Activated CD4-positive, alpha-beta memory T cell treated with anti-CD3 and anti-CD28 coated beads for 36 hours (primary cell): Measurements from ENCODE around the gene SLC10A7. TPM values are rescaled to one million over a fixed set of nuclear protein-coding genes. Genes with fewer than 3 reads are reported as not detected.

Experiments used
- CTCF ChIA-PET: fragments of 350-600 bp; sonication (Branson Sonifier 250); formaldehyde crosslinking; loops from one replicate; lab custom pipeline; 2021; ENCODE audit warnings: antibody characterized with exemption, inconsistent platforms; lab: Charles Lee
- POLR2A ChIA-PET: fragments of 350-600 bp; sonication (Branson Sonifier 250); formaldehyde crosslinking; loops from one replicate; lab custom pipeline; 2021; ENCODE audit warnings: antibody characterized with exemption; lab: Charles Lee
- DNase-seq: peaks from one replicate; pipeline ENCODE4 v3.0.0-alpha.2; 2020
- H3K27ac Mint-ChIP-seq: one replicate; pipeline ENCODE4 v1.8.0; 2021; ENCODE audit warnings: mixed read lengths
- H3K27me3 Mint-ChIP-seq: one replicate; pipeline ENCODE4 v1.8.0; 2021; ENCODE audit warnings: mixed read lengths
- H3K36me3 Mint-ChIP-seq: one replicate; pipeline ENCODE4 v1.8.0; 2021; ENCODE audit warnings: mixed read lengths
- H3K4me1 Mint-ChIP-seq: one replicate; pipeline ENCODE4 v1.8.0; 2021; ENCODE audit warnings: low read depth, mixed read lengths
- H3K4me3 Mint-ChIP-seq: one replicate; pipeline ENCODE4 v1.8.0; 2021; ENCODE audit warnings: mild to moderate bottlenecking, mixed read lengths
- H3K9me3 Mint-ChIP-seq: one replicate; pipeline ENCODE4 v1.8.0; 2021; ENCODE audit warnings: mixed read lengths
- intact Hi-C: fragments of 100-400 bp; cut with micrococcal nuclease; formaldehyde crosslinking; loops from one replicate; pipeline ENCODE4 v1.15.1; 2023
- total RNA-seq, 2 experiments: library from RNA; stranded (reverse); gene quantifications; one replicate each; pipeline ENCODE4 v1.2.3, GENCODE V29; 2021

SLC10A7 gene
- total RNA-seq, 2 experiments from 2014 or later: 10.9 to 14.7 TPM

- POLR2A ChIA-PET: no interaction called here
- Mint-ChIP-seq H3K4me3 (no peak overlapping the region), H3K27ac (no peak overlapping the region), H3K27me3 (no peaks in the 10 kb centered on the region), H3K9me3 (no peaks in the 10 kb centered on the region), H3K36me3 (no peaks in the 10 kb centered on the region), H3K4me1 (peaks cover 19% of the 10 kb centered on the region)
- intact Hi-C loops: loop anchor here (1.0 to 10.0 kb wide), 10 partner anchors 26 to 1036 kb away; partner anchors contain the start of genes LSM6, SMAD1 and ZNF827
- peak; percentile 53 for DNase-seq
- CTCF ChIA-PET: no interaction called here
These were observed 722 bp downstream of the SLC10A7 start for GRCh38 chr4:146520896-146521540.

- intact Hi-C loops: no loop called here
- Mint-ChIP-seq H3K4me3 (no peak overlapping the region), H3K9me3 (no peaks in the 10 kb centered on the region), H3K27me3 (no peaks in the 10 kb centered on the region), H3K36me3 (peaks cover 6% of the 10 kb centered on the region), H3K4me1 (peaks cover 11% of the 10 kb centered on the region), H3K27ac (no peak overlapping the region)
- no peak for DNase-seq
- CTCF ChIA-PET: no interaction called here
- POLR2A ChIA-PET: no interaction called here
These were observed 6.9 kb downstream of the SLC10A7 start for GRCh38 chr4:146514651-146515357.

GRCh38 chr4:146513548-146513947 is 8.2 kb downstream of the SLC10A7 start:
- Mint-ChIP-seq H3K4me3 (no peak overlapping the region), H3K27me3 (no peaks in the 10 kb centered on the region), H3K36me3 (peaks cover 12% of the 10 kb centered on the region), H3K27ac (no peak overlapping the region), H3K9me3 (no peaks in the 10 kb centered on the region), H3K4me1 (peaks cover 8% of the 10 kb centered on the region)
- no peak for DNase-seq
- intact Hi-C loops: no loop called here
- POLR2A ChIA-PET: no interaction called here
- CTCF ChIA-PET: no interaction called here

- no peaks in the 10 kb centered on the region for H3K27me3 Mint-ChIP-seq
- no peaks in the 10 kb centered on the region for H3K9me3 Mint-ChIP-seq
- H3K36me3 Mint-ChIP-seq: peaks cover 22% of the 10 kb centered on the region
- H3K4me1 Mint-ChIP-seq: peaks cover 9% of the 10 kb centered on the region
- intact Hi-C loops: no loop called here
- POLR2A ChIA-PET: no interaction called here
- H3K4me3 Mint-ChIP-seq: no peak overlapping the region
- DNase-seq: no peak
- H3K27ac Mint-ChIP-seq: no peak overlapping the region
- CTCF ChIA-PET: no interaction called here
These were observed 10.4 kb downstream of the SLC10A7 start for GRCh38 chr4:146511381-146511780.

- ChIA-PET POLR2A (no interaction called here), CTCF (no interaction called here)
- H3K27me3 Mint-ChIP-seq: no peaks in the 10 kb centered on the region
- no peak overlapping the region for H3K27ac Mint-ChIP-seq
- no peak for DNase-seq
- H3K4me1 Mint-ChIP-seq: peaks cover 11% of the 10 kb centered on the region
- H3K36me3 Mint-ChIP-seq: peaks cover 25% of the 10 kb centered on the region
- H3K4me3 Mint-ChIP-seq: no peak overlapping the region
- no peaks in the 10 kb centered on the region for H3K9me3 Mint-ChIP-seq
- intact Hi-C loops: no loop called here
These were observed 10.8 kb downstream of the SLC10A7 start for GRCh38 chr4:146510942-146511341.

GRCh38 chr4:146508229-146508939 is 13.4 kb downstream of the SLC10A7 start:
- H3K27me3 Mint-ChIP-seq: no peaks in the 10 kb centered on the region

GRCh38 chr4:146507632-146508031 is 14.1 kb downstream of the SLC10A7 start:
- no peaks in the 10 kb centered on the region for H3K27me3 Mint-ChIP-seq
- POLR2A ChIA-PET: no interaction called here
- peaks cover 33% of the 10 kb centered on the region for H3K36me3 Mint-ChIP-seq
- H3K9me3 Mint-ChIP-seq: no peaks in the 10 kb centered on the region
- H3K4me1 Mint-ChIP-seq: peaks cover 11% of the 10 kb centered on the region
- H3K4me3 Mint-ChIP-seq: no peak overlapping the region
- CTCF ChIA-PET: no interaction called here
- H3K27ac Mint-ChIP-seq: no peak overlapping the region
- intact Hi-C loops: no loop called here
- DNase-seq: no peak

More at GRCh38 chr4:146508229-146508939, 13.4 kb downstream of the SLC10A7 start:
- CTCF ChIA-PET: no interaction called here
- intact Hi-C loops: no loop called here
- no peak for DNase-seq
- Mint-ChIP-seq H3K4me3 (no peak overlapping the region), H3K4me1 (peaks cover 11% of the 10 kb centered on the region), H3K36me3 (peaks cover 26% of the 10 kb centered on the region), H3K9me3 (no peaks in the 10 kb centered on the region), H3K27ac (no peak overlapping the region)
- POLR2A ChIA-PET: no interaction called here

- Mint-ChIP-seq H3K4me1 (peaks cover 8% of the 10 kb centered on the region), H3K36me3 (peaks cover 36% of the 10 kb centered on the region), H3K27me3 (no peaks in the 10 kb centered on the region), H3K9me3 (no peaks in the 10 kb centered on the region), H3K4me3 (no peak overlapping the region), H3K27ac (no peak overlapping the region)
- no peak for DNase-seq
- ChIA-PET POLR2A (no interaction called here), CTCF (no interaction called here)
- intact Hi-C loops: no loop called here
These were observed 15.5 kb downstream of the SLC10A7 start for GRCh38 chr4:146506272-146506671.

GRCh38 chr4:146500216-146500615 is 21.5 kb downstream of the SLC10A7 start:
- Mint-ChIP-seq H3K27ac (no peak overlapping the region), H3K9me3 (no peaks in the 10 kb centered on the region), H3K36me3 (peaks cover 14% of the 10 kb centered on the region), H3K4me3 (no peak overlapping the region), H3K4me1 (peaks cover 13% of the 10 kb centered on the region), H3K27me3 (no peaks in the 10 kb centered on the region)
- CTCF ChIA-PET: no interaction called here
- DNase-seq: no peak
- intact Hi-C loops: no loop called here
- POLR2A ChIA-PET: no interaction called here

- no peak overlapping the region for H3K4me3 Mint-ChIP-seq
- DNase-seq: no peak
- H3K27ac Mint-ChIP-seq: no peak overlapping the region
- intact Hi-C loops: no loop called here
- H3K36me3 Mint-ChIP-seq: peaks cover 10% of the 10 kb centered on the region
- H3K9me3 Mint-ChIP-seq: no peaks in the 10 kb centered on the region
- ChIA-PET POLR2A (no interaction called here), CTCF (no interaction called here)
- no peaks in the 10 kb centered on the region for H3K27me3 Mint-ChIP-seq
- peaks cover 22% of the 10 kb centered on the region for H3K4me1 Mint-ChIP-seq
These were observed 23.4 kb downstream of the SLC10A7 start for GRCh38 chr4:146498291-146498690.

- POLR2A ChIA-PET: no interaction called here
- intact Hi-C loops: loop anchor here (1.0 to 2.0 kb wide), 3 partner anchors 26 to 44 kb away; partner anchors contain the start of gene SLC10A7
- CTCF ChIA-PET: interaction anchor here (0.7 kb wide), 1 partner anchor 56 kb away, joined by 3 read pairs; no protein-coding TSS in a partner anchor
- Mint-ChIP-seq H3K4me3 (no peak overlapping the region), H3K9me3 (no peaks in the 10 kb centered on the region), H3K27me3 (no peaks in the 10 kb centered on the region), H3K4me1 (peaks cover 22% of the 10 kb centered on the region), H3K36me3 (peaks cover 5% of the 10 kb centered on the region), H3K27ac (no peak overlapping the region)
- DNase-seq: no peak
These were observed 26.5 kb downstream of the SLC10A7 start for GRCh38 chr4:146495269-146495668.

GRCh38 chr4:146494143-146494542 is 27.6 kb downstream of the SLC10A7 start:
- intact Hi-C loops: loop anchor here (2.0 kb wide), 1 partner anchor 43 kb away; no protein-coding TSS in a partner anchor
- H3K27ac Mint-ChIP-seq: no peak overlapping the region
- no peaks in the 10 kb centered on the region for H3K9me3 Mint-ChIP-seq
- POLR2A ChIA-PET: no interaction called here
- H3K4me1 Mint-ChIP-seq: peaks cover 22% of the 10 kb centered on the region
- CTCF ChIA-PET: no interaction called here
- no peaks in the 10 kb centered on the region for H3K27me3 Mint-ChIP-seq
- no peak for DNase-seq
- no peak overlapping the region for H3K4me3 Mint-ChIP-seq
- peaks cover 5% of the 10 kb centered on the region for H3K36me3 Mint-ChIP-seq
